Keratinocyte (primary cell): ENCODE results near the gene FOS. TPM values are rescaled to one million over a fixed set of nuclear protein-coding genes. Genes with fewer than 3 reads are reported as not detected.

Experiments
- DNase-seq: peaks from one replicate; pipeline ENCODE4 v3.0.0-alpha.2; 2011; ENCODE audit warnings: low read depth, missing footprints, low spot score
- FAIRE-seq: peaks from 2 replicates; lab custom pipeline; 2011; peaks lifted over from hg19 to GRCh38; lab: Jason Lieb, UNC
- H2AFZ ChIP-seq: 2 replicates; pipeline ENCODE4 v1.6.0; 2012; ENCODE audit warnings: low read length, control low read depth, inconsistent platforms; ENCODE audit not compliant: control insufficient read depth
- H3K27ac ChIP-seq: 2 replicates; pipeline ENCODE4 v1.5.1; 2011; ENCODE audit warnings: low read length; ENCODE audit not compliant: control insufficient read depth, insufficient read depth
- H3K27me3 ChIP-seq: 3 replicates; pipeline ENCODE4 v1.6.0; 2011; ENCODE audit warnings: low read length; ENCODE audit not compliant: control insufficient read depth, insufficient read depth; ENCODE audit errors: extremely low read depth
- H3K36me3 ChIP-seq, 2 experiments: 2 replicates in 1 of 2; 3 replicates in 1 of 2; pipeline ENCODE4 v1.5.1; 2011; ENCODE audit warnings: low read length in 2 of 2, mild to moderate bottlenecking in 1 of 2; ENCODE audit not compliant: control insufficient read depth in 2 of 2, insufficient read depth in 2 of 2; ENCODE audit errors: extremely low read depth in 1 of 2
- H3K4me1 ChIP-seq: 3 replicates; pipeline ENCODE4 v1.5.1; 2011; ENCODE audit warnings: low read length; ENCODE audit not compliant: control insufficient read depth, insufficient read depth; ENCODE audit errors: extremely low read depth
- H3K4me2 ChIP-seq: 3 replicates; pipeline ENCODE4 v1.6.0; 2011; ENCODE audit warnings: low read depth, low read length; ENCODE audit not compliant: control insufficient read depth, insufficient read depth; ENCODE audit errors: extremely low read depth
- H3K4me3 ChIP-seq, 3 experiments: fragments of 200-600 bp in 1 of 3; sonication (generic) in 1 of 3; 2 replicates in 2 of 3; 3 replicates in 1 of 3; pipeline ENCODE4 v1.5.1; 2011 to 2016; ENCODE audit warnings: low read length in 3 of 3, mild to moderate bottlenecking in 3 of 3, control low read depth in 2 of 3, inconsistent platforms in 1 of 3, low read depth in 1 of 3, mixed read lengths in 1 of 3, mixed run types in 1 of 3, moderate library complexity in 1 of 3; ENCODE audit not compliant: control insufficient read depth in 2 of 3, insufficient read depth in 2 of 3; ENCODE audit errors: extremely low read depth in 1 of 3
- H3K79me2 ChIP-seq: 2 replicates; pipeline ENCODE4 v1.6.0; 2012; ENCODE audit warnings: low read length; ENCODE audit not compliant: control insufficient read depth, insufficient read depth
- H3K9ac ChIP-seq: 3 replicates; pipeline ENCODE4 v1.6.0; 2011; ENCODE audit warnings: low read length; ENCODE audit not compliant: control insufficient read depth, insufficient read depth; ENCODE audit errors: extremely low read depth
- H3K9me1 ChIP-seq: 3 replicates; pipeline ENCODE4 v1.6.0; 2011; ENCODE audit warnings: low read length; ENCODE audit not compliant: control insufficient read depth, insufficient read depth; ENCODE audit errors: extremely low read depth
- H3K9me3 ChIP-seq: 2 replicates; pipeline ENCODE4 v1.5.1; 2012; ENCODE audit warnings: low read depth, low read length; ENCODE audit not compliant: control insufficient read depth
- H4K20me1 ChIP-seq: 3 replicates; pipeline ENCODE4 v1.6.0; 2011; ENCODE audit warnings: low read length; ENCODE audit not compliant: control insufficient read depth, insufficient read depth; ENCODE audit errors: extremely low read depth
- CTCF ChIP-seq, 3 experiments: IDR thresholded peaks in 1 of 3; conservative IDR thresholded peaks in 1 of 3; optimal IDR thresholded peaks in 1 of 3; 2 replicates in 2 of 3; 3 replicates in 1 of 3; pipeline versions ENCODE3 to v1.5.1; 2011; ENCODE audit warnings: low read length in 3 of 3, mild to moderate bottlenecking in 3 of 3, moderate library complexity in 2 of 3, control low read depth in 1 of 3, inconsistent platforms in 1 of 3; ENCODE audit not compliant: insufficient read depth in 2 of 3; ENCODE audit errors: extremely low read depth in 1 of 3
- EZH2 ChIP-seq: IDR thresholded peaks from one replicate; pipeline ENCODE4 v1.6.1; 2012; ENCODE audit warnings: inconsistent platforms, mild to moderate bottlenecking, low read length, moderate library complexity
- dilution Hi-C: fragments of 300-500 bp; cut with MboI; formaldehyde crosslinking; loops from one replicate; pipeline ENCODE4 v1.7.0; 2020; ENCODE audit warnings: low sequenced_read_pairs; ENCODE audit not compliant: extremely low pct_ligation_motif_present
- polyA plus RNA-seq, 5 experiments: library from polyadenylated mRNA; depleted of rRNA in 3 of 5; stranded (reverse) in 3 of 5; stranded (forward) in 1 of 5; unstranded in 1 of 5; fragments of >200 nt; gene quantifications; 1 replicate in 1 of 5; 2 replicates in 3 of 5; 3 replicates in 1 of 5; pipeline versions ENCODE4 v1.2.1 to v1.2.3, GENCODE V29; 2011 to 2012; ENCODE audit warnings: missing spikeins in 2 of 5, low read depth in 1 of 5, low replicate concordance in 1 of 5

Gene FOS
- polyA plus RNA-seq, 1 donor (not counting 4 experiments of a cell fraction or from before 2014, with no cell fraction given) = 121 TPM

GRCh38 chr14:75283162-75283832, 4.7 kb downstream of the FOS start:
- Histone ChIP-seq H3K9ac (no peak overlapping the region), H3K4me2 (no peak overlapping the region), H3K9me3 (no peaks in the 10 kb centered on the region), H3K4me1 (peaks cover 20% of the 10 kb centered on the region), H3K27ac (no peak overlapping the region), H3K27me3 (no peaks in the 10 kb centered on the region), H3K9me1 (peaks cover 2% of the 10 kb centered on the region), H3K79me2 (peaks cover 12% of the 10 kb centered on the region), H3K36me3 (peaks cover 9 to 19% of the 10 kb centered on the region in 2 experiments), H4K20me1 (peaks cover 23% of the 10 kb centered on the region), H3K4me3 (no peak overlapping the region), H2AFZ (no peak overlapping the region)
- FAIRE-seq (no peak), DNase-seq (no peak)
- dilution Hi-C loops = no loop called here
- peak in 2 of 3 experiments; percentile 17 to 25 for TF ChIP-seq CTCF (optimal IDR thresholded peaks at IDR 0.05 in 1 of 3, IDR thresholded peaks at IDR 0.05 in 1 of 3, conservative IDR thresholded peaks at IDR 0.05 in 1 of 3; ENCODE audit: extremely low read depth in 1 of 3, insufficient read depth in 2 of 3, low read length in 3 of 3)
- TF ChIP-seq EZH2 = no peak

GRCh38 chr14:75283833-75284563, 5.4 kb downstream of the FOS start:
- no peak overlapping the region for H2AFZ ChIP-seq
- no peak for DNase-seq

More at GRCh38 chr14:75283833-75284563, 5.4 kb downstream of the FOS start:
- dilution Hi-C loops = no loop called here
- peaks cover 9% of the 10 kb centered on the region for H3K79me2 ChIP-seq
- H3K27ac ChIP-seq = no peak overlapping the region
- TF ChIP-seq EZH2 = no peak
- TF ChIP-seq CTCF (optimal IDR thresholded peaks at IDR 0.05 in 1 of 3, IDR thresholded peaks at IDR 0.05 in 1 of 3, conservative IDR thresholded peaks at IDR 0.05 in 1 of 3; ENCODE audit: extremely low read depth in 1 of 3, insufficient read depth in 2 of 3, low read length in 3 of 3) = no peak
- no peaks in the 10 kb centered on the region for H3K9me3 ChIP-seq
- FAIRE-seq = no peak
- peaks cover 9 to 19% of the 10 kb centered on the region in 2 experiments for H3K36me3 ChIP-seq
- H3K4me3 ChIP-seq = no peak overlapping the region
- H4K20me1 ChIP-seq = peaks cover 20% of the 10 kb centered on the region
- H3K4me2 ChIP-seq = no peak overlapping the region
- peaks cover 2% of the 10 kb centered on the region for H3K9me1 ChIP-seq
- H3K4me1 ChIP-seq = peaks cover 20% of the 10 kb centered on the region
- no peak overlapping the region for H3K9ac ChIP-seq
- H3K27me3 ChIP-seq = no peaks in the 10 kb centered on the region
